Endometrium (tissue), 2 donors: ENCODE data around the gene AKNA.

Source experiments
- FAIRE-seq: peaks from 2 replicates; lab custom pipeline; 2012; peaks lifted over from hg19 to GRCh38; lab: Jason Lieb, UNC
- donor health status: control.
- donor health status: control.

The AKNA gene

DNA sequence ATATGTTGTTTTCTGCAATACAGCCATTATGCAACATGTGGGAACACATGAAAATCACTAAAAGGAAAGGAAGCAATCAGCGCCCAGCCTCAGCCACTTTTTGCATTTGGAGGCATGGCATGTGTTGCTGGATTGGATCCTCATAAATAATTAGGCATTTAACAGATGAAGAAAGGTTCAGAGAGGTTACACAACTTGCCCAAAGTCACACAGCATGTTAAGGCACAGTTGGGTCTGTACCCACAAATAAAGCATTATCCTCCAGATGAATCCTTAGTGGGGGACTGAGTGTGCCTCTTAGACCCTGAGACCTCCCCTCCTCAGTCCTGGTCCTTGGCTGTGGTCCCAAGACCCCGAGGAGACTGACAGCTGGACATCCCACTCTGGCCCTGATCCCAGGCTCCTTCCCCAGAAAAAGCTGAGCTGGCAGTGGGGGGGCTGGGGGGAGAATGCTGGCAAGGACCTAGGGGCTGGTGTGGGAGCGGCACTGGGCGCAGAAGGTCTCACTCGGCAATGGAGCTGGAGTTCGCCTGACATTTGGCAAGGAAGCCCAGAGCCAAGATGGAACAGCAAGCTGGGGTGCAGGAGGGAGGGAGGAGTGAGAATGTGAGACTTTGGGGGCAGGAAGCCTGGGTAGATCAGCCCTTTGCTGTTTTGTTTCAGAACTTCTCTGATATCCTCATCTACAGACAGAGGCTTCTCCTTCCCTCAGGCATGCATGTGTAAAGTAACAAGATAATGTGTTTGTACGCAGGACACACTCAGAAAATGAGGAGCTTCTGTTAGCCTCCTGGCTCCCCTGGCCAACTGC is 6.9 kb upstream of the AKNA start:
- no peak for FAIRE-seq

- FAIRE-seq: no peak
Measured at GRCh38 chr9:114392749-114393112, 4.9 kb upstream of the AKNA start.

DNA sequence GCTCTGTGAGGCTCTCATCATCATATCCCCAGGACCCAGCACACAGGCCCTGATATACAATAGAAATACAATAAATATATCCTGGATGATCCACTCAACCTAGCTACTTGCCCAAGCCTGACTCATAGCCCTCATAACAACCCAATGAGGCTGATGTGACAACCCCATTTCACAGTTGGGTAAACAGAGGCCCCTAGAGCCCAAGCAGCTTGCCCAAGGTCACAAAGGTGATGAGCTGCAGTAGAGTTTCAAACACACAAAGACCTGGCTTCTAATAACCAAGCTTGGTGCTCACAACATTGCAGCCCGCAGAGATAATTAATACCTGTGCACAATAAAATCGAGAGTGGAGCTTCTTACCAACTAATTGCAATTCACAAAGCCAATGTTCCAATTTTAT is 3.2 kb upstream of the AKNA start:
- FAIRE-seq: no peak

GRCh38 chr9:114389612-114390368 is 2.0 kb upstream of the AKNA start:
- FAIRE-seq: no peak

GRCh38 chr9:114388764-114389375 is 1.1 kb upstream of the AKNA start:
- no peak for FAIRE-seq

DNA sequence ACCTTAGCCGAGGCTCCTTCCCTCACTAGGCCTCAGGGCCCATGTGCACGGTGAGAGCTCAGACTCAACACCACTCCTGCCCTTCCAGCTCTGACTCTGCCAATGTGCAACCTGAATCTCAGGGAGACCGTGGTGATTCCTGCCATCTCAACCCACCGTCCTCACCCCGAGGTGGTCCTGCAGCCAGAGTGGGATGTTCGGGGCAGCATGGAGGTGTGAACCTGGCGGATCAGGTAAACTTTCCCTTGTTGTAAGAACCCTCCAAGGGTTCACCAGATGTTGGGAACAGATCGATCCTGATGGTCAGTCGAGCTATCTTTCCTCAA is 538 bp upstream of the AKNA start:
- FAIRE-seq: no peak

DNA sequence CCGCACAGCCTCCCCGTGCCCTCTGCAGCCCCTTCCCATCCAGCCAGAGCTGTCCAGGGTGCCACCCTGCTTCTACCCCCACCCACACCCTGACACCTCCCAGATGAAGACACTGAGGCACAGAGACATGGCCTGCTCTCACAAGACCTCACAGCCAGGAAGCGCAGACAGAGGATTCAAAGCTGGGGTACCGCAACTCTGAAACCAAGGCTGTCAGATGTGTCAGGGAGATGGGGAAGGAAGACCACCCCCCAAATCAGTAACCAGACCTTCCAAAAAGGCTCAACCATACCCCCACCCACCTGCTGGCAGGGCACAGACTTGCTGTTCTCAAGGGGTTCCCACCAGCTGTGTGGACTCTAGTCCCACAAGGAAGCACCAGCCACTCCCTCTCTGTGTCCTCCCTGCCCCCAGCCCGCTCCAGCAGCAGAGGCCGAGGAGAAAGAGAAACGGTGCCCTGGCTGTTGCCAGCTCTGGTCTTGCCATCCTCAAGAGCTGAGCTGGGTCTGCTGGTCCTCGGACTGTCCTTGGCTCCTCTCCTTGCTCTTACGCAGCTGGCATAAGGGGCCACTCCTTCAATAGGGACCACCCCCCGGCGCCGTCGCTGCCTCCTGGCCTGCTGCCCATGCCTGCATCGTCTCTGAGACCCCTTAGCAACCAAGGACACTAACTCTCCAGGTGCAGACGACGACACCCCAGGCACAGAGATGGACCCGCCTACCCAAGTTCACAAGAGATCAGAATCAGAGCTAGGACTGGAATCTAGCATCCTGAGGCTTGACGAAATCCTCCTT is 699 bp downstream of the AKNA start:
- FAIRE-seq: no peak

DNA sequence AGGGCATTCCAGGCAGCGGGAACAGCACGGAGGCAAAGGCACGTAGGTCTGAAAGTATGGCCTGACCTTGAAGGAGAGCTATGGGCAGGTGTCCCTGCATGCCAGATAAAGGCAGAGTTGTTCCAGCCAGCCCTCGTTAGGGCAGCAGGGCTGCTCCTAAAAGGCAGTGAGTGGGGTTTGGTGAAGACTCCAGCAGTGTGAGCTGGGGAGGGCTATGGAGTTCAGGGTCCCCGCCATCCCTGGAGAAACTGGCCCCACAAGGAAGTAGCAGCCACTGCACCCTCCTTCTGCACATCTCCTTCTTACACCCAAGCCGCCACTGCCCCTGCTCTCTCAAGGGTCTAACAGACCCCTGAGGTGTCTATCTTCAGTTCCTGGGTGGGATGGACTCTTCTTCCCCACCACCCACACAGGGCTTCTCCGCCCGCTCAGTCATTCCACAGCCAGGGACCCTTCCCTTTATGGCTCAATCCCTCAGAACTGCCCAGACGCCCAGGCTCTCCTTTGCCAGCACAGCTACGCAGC is 1.4 kb downstream of the AKNA start:
- no peak for FAIRE-seq

DNA sequence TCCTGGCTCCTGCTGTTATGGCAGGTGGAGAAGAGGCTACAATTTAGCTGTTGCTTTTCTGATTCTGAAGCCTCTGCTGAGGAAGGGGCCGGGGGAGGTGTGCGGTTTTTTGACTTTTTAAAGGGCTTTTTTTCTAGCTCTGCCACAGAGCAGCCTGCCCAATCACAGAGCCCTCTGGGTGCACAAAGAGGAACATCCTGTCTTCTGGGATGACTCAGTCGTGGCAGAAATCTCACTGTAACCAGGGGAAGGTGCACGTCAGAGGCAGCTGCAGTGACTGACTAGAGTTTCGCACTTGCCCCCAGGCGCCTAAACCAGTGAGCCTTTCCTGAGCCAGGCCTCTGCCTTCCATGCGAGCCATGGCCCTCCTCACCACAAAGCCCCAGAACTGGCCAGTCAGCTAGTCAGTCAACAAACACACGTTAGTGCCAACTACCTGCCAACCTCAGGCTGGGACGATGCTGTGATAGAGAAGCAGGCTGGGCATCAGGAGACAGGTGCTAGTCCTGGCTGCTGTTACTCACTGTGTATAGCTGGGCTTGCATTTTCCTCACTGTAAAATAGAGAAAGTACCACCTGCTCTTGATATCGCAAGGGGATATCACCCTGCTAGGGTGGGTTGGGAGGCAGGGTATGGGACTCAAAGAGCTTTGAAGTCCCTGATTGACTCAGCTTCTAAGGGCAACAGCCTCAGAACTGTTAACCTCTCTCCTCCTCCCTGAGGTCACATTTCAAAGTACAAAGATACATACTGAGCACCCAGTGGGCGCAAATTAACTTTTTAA is 2.2 kb downstream of the AKNA start:
- FAIRE-seq: no peak

- FAIRE-seq: no peak
Measured at GRCh38 chr9:114384836-114385396, 2.9 kb downstream of the AKNA start.

GRCh38 chr9:114384341-114384740 is 3.4 kb downstream of the AKNA start:
- FAIRE-seq: no peak

GRCh38 chr9:114383521-114384231 is 4.1 kb downstream of the AKNA start:
- no peak for FAIRE-seq

DNA sequence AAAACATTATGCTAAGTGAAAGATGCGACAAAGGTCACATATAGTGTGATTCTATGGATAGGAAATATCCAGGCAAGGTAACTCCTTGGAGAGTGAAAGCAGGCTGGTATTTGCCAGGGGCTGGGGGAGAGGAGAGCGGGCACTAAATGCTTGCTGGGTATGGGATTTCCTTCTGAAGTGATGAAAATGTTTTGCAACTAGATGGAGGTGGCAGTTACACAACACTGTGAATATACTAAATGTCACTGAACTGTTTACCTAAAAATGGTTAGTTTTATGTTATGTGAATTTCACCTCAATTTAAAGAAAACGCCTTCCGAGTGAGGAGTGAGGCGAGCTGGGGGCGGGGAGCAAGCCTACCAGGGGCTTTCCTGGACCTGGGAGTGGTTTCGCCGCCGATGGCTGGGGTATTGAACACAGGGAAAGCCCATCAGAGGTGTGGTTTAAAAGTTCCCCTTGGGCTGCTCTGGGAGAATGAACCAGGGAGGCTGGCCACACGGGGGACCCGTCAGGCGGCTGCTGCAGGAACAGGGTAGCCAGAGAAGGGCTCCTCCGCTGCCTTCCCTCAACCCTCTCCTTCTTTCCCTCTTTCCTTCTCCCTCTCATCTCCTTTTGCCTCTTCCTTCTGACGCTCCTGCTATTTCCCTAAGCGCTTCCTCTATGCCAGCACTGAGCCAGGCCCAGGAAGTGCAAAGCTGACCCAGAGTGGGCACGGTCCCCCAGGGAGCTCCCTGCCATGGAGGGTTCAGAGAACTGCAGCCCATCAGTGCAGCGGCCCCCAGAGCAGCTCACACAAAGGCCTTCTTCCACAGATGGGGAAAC is 4.9 kb downstream of the AKNA start:
- no peak for FAIRE-seq

GRCh38 chr9:114378883-114379282 is 8.9 kb downstream of the AKNA start:
- FAIRE-seq: no peak

DNA sequence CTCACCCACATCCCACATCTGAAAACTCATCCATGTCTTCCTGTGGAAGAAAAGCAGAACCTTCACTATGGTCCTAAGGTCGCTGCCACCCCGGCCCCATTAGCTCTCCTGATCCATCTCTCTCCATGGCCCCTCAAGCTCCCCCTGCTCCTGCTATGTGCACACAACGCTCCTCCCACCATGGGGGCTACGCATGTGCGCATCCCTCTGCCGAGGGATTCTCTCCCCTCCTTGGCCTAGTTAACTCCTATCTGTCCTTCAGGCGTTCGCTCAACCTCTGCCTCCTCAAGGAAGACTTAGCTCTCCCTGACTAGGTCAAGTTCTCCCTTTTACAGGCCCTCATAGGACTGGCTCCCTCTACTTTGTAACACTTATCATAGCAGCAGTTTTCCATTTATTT is 9.8 kb downstream of the AKNA start:
- FAIRE-seq: no peak

GRCh38 chr9:114376586-114377445 is 11.0 kb downstream of the AKNA start:
- no peak for FAIRE-seq

DNA sequence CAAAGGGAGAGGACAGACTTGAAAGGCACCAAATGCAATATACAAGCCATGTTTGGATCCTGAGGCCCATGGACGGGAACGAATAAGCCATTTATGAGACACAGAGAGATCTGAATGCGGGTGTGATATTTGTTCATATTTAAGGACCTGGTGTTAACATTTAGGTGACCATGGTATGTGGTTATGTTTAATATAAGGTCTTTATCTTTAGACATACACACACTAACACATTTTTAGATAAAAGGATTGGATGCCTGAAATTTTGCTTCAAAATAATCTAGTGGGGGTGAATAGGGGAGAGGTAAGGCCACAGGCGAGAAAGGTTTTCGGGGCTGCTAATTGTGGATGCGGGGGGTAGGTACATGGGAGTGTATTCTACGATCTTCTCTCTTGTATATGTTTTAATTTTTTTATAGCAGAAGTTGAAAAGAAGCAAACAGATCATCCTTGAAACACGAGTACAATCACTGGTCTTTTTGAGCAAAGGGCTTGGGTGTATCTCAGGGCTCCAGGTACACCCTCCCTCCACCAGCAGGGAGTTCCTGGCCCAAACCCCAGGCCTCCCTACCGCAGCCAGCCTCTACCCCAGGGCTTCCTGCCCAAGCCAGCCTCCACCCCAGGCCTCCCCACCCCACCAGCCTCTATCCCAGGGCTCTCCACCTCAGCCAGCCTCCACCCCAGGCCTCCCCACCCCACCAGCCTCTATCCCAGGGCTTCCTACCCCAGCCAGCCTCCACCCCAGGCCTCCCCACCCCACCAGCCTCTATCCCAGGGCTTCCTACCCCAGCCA is 12.2 kb downstream of the AKNA start:
- FAIRE-seq: no peak

DNA sequence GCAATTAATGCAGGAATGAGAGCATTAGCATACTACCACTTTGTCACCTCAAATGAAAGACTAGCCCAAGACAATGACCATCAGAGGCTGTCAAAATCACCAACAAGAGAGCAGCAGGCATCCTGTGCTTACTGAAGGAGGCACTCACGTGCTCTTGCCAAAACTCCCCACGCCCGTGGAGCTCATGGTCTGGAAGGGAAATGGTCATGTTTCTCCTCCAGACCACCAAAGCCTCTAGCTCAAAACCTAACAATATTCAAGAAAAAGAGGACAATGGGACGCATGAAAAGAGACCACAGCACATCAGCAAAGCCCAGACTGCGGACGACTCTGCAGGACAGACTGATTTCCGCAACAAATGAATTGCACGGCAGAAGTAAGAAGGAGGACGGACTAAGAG is 12.8 kb downstream of the AKNA start:
- no peak for FAIRE-seq
